Mucosa of descending colon (tissue), 3 donors: ENCODE data around the gene ERC2. TPM values are rescaled to one million over a fixed set of nuclear protein-coding genes. Genes with fewer than 3 reads are reported as not detected.
"Not testable (repeated sequence)": the region's sequence is repeated elsewhere in the genome, so short reads cannot be mapped to it uniquely, and the experiment has no call there.

Source experiments
- ATAC-seq: fragments of 200-7000 bp; cut with Tn5 transposase; one replicate; pipeline ENCODE4 v1.9.1; 2020; ENCODE audit warnings: mild to moderate bottlenecking, moderate library complexity
- DNase-seq, 3 donors: peaks; one replicate each; pipeline ENCODE4 v3.0.0-alpha.2; 2020
- H3K36me3 ChIP-seq: fragments of 200-600 bp; one replicate; pipeline ENCODE4 v1.8.0; 2021; ENCODE audit warnings: low read depth, mild to moderate bottlenecking
- H3K4me1 ChIP-seq: fragments of 200-600 bp; one replicate; pipeline ENCODE4 v1.8.0; 2021; ENCODE audit warnings: low read depth, mild to moderate bottlenecking
- H3K4me3 ChIP-seq: fragments of 200-600 bp; one replicate; pipeline ENCODE4 v1.8.0; 2021; ENCODE audit warnings: mild to moderate bottlenecking
- H3K9me3 ChIP-seq: fragments of 200-600 bp; one replicate; pipeline ENCODE4 v1.8.0; 2021; ENCODE audit warnings: mild to moderate bottlenecking
- CTCF ChIP-seq: fragments of 200-600 bp; IDR thresholded peaks from one replicate; pipeline ENCODE4 v1.8.0; 2022; ENCODE audit warnings: antibody characterized with exemption, mild to moderate bottlenecking
- intact Hi-C, 2 donors: fragments of 100-400 bp; cut with DNase I in 1 of 2; cut with micrococcal nuclease in 1 of 2; formaldehyde crosslinking; loops; one replicate each; pipeline versions ENCODE4 v1.11.0 to v1.11.1; 2022; cut with DNase I, micrococcal nuclease
- total RNA-seq, 3 donors: library from RNA; stranded (reverse); fragmentation: NEBNext Ultra II Directional in 2 of 3; extraction: Animal tissue kit (Norgen Biotek cat#: 25700) in 2 of 3; gene quantifications; one replicate each; pipeline versions ENCODE4 v1.2.1 to v1.2.4, GENCODE V29; 2021 to 2023
- donor health status: DM: no; HTN: no; CAD: no; lungs with moderate emphysema.
- donor health status: DM: no; HTN: no; CAD: no.
- donor health status: DM: no; HTN: yes; CAD: no.

The ERC2 gene
- total RNA-seq, 3 donors from 2014 or later: 0.06 to 1.8 (median 0.43) TPM

- H3K36me3 ChIP-seq: no peaks in the 10 kb centered on the region
- no peaks in the 10 kb centered on the region for H3K4me1 ChIP-seq
- DNase-seq (no peak), ATAC-seq (no peak)
- intact Hi-C loops: no loop called here
- no peak for TF ChIP-seq CTCF
- no peak overlapping the region for H3K4me3 ChIP-seq
- no peaks in the 10 kb centered on the region for H3K9me3 ChIP-seq
These were observed 442.9 kb downstream of the ERC2 start for GRCh38 chr3:56025326-56025725.

DNA sequence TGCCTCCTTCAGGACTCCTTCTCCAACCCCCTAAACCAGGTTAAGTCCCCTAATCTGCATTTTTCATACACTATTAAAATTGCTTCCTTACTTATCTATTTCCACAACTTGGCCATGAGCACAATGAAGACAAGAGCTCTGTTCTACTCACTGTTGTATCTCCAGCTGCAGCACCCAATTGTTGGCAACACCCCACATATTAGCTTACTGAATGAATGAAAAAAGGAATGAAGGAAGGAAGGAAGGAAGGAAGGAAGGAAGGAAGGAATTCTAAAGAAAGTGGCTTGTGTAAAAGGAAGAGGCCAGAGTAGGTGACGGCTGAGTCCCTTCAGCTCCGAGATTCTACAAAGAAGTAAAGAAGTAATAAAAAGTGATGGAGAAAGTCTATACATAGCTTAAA lies 444.7 kb downstream of the ERC2 start:
- intact Hi-C loops: no loop called here
- DNase-seq (no peak), ATAC-seq (no peak)
- H3K4me3 ChIP-seq: no peak overlapping the region
- H3K4me1 ChIP-seq: no peaks in the 10 kb centered on the region
- no peaks in the 10 kb centered on the region for H3K36me3 ChIP-seq
- no peaks in the 10 kb centered on the region for H3K9me3 ChIP-seq
- no peak for TF ChIP-seq CTCF

DNA sequence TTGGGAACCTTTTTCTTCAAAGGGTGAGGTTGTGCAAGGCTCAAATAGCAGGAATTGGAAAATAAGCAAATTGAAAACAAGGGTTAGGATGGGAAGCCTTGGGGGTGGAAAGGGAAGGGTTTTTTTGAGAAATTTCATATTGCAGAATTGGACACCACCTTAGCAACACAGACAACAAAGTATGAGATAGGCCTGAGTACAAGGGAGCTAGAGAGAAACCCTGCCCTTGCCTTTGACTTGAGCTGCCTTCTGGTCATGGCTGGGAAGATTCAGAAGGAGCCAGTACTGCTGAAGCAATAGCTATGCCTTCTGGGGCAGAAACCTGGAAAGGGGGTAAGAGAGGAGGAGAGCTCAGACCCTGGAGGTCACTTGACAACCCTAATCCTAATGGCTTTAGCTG lies 445.6 kb downstream of the ERC2 start:
- no peak for TF ChIP-seq CTCF
- Histone ChIP-seq H3K4me3 (no peak overlapping the region), H3K9me3 (no peaks in the 10 kb centered on the region), H3K36me3 (no peaks in the 10 kb centered on the region), H3K4me1 (no peaks in the 10 kb centered on the region)
- ATAC-seq (no peak), DNase-seq (no peak)
- intact Hi-C loops: no loop called here

GRCh38 chr3:56019490-56020146 lies 448.6 kb downstream of the ERC2 start:
- H3K4me3 ChIP-seq: no peak overlapping the region

DNA sequence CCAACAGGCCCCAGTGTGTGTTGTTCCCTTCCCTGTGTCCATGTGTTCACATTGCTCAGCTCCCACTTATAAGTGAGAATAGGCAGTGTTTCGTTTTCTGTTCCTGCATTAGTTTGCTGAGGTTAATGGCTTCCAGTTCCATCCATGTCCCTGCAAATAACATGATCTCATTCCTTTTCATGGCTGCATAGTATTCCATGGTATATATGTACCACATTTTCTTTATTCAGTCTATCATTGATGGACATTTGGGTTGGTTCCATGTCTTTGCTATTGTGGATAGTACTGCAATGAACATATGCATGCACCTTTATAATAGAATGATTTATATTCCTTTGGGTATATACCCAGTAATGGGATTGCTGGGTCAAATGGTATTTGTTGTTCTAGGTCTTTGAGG lies 452.9 kb downstream of the ERC2 start:
- ATAC-seq, H3K36me3 ChIP-seq, H3K4me3 ChIP-seq, DNase-seq, H3K9me3 ChIP-seq, intact Hi-C loops, H3K4me1 ChIP-seq: not testable (repeated sequence)

More at GRCh38 chr3:56019490-56020146, 448.6 kb downstream of the ERC2 start:
- H3K36me3 ChIP-seq: no peaks in the 10 kb centered on the region
- intact Hi-C loops: no loop called here
- H3K9me3 ChIP-seq: no peaks in the 10 kb centered on the region
- H3K4me1 ChIP-seq: no peaks in the 10 kb centered on the region
- ATAC-seq (no peak), DNase-seq (no peak)
- TF ChIP-seq CTCF: no peak

- DNase-seq: no peak
These were observed 455.5 kb downstream of the ERC2 start for GRCh38 chr3:56012721-56013120.

More at GRCh38 chr3:56012721-56013120, 455.5 kb downstream of the ERC2 start:
- no peak for ATAC-seq
- no peaks in the 10 kb centered on the region for H3K9me3 ChIP-seq
- no peaks in the 10 kb centered on the region for H3K36me3 ChIP-seq
- TF ChIP-seq CTCF: no peak
- no peak overlapping the region for H3K4me3 ChIP-seq
- no peaks in the 10 kb centered on the region for H3K4me1 ChIP-seq
- intact Hi-C loops: no loop called here
